Activated CD4-positive, alpha-beta T cell treated with anti-CD3 and anti-CD28 coated beads for 4 hours (primary cell): ENCODE measurements around the gene FAM240A.

Experiments used
- DNase-seq, 2 donors: peaks; one replicate each; pipeline ENCODE4 v3.0.0-alpha.2; 2020

The FAM240A gene

GRCh38 chr3:46628901-46629369 is 16.6 kb downstream of the FAM240A start:
- no peak for DNase-seq

GRCh38 chr3:46629551-46630517 is 17.5 kb downstream of the FAM240A start:
- DNase-seq, result peak; percentile 70 to 72

- no peak for DNase-seq
Measured at GRCh38 chr3:46632792-46633191, 20.5 kb downstream of the FAM240A start.

- no peak for DNase-seq
Measured at GRCh38 chr3:46634856-46635255, 22.5 kb downstream of the FAM240A start.

GRCh38 chr3:46639221-46639620 is 26.9 kb downstream of the FAM240A start:
- no peak for DNase-seq

- DNase-seq, result no peak
Measured at GRCh38 chr3:46640927-46641326, 28.6 kb downstream of the FAM240A start.

GRCh38 chr3:46642971-46643370 is 30.6 kb downstream of the FAM240A start:
- no peak for DNase-seq

GRCh38 chr3:46643701-46644100 is 31.4 kb downstream of the FAM240A start:
- DNase-seq, result no peak

GRCh38 chr3:46646700-46647099 is 34.4 kb downstream of the FAM240A start:
- no peak for DNase-seq

GRCh38 chr3:46648096-46648495 is 35.8 kb downstream of the FAM240A start:
- DNase-seq, result no peak

- no peak for DNase-seq
Measured at GRCh38 chr3:46649436-46649835, 37.1 kb downstream of the FAM240A start.

GRCh38 chr3:46651084-46651483 is 38.8 kb downstream of the FAM240A start:
- DNase-seq, result no peak

GRCh38 chr3:46655271-46655670 is 42.9 kb downstream of the FAM240A start:
- DNase-seq, result no peak

- DNase-seq, result no peak
Measured at GRCh38 chr3:46656778-46657556, 44.6 kb downstream of the FAM240A start.

GRCh38 chr3:46659285-46659684 is 47.0 kb downstream of the FAM240A start:
- DNase-seq, result no peak

- DNase-seq, result no peak
Measured at GRCh38 chr3:46660003-46660402, 47.7 kb downstream of the FAM240A start.

GRCh38 chr3:46660543-46661523 is 48.5 kb downstream of the FAM240A start:
- DNase-seq, result no peak

GRCh38 chr3:46661776-46662766 is 49.7 kb downstream of the FAM240A start:
- DNase-seq, result no peak

- DNase-seq, result no peak
Measured at GRCh38 chr3:46662771-46663551, 50.6 kb downstream of the FAM240A start.

GRCh38 chr3:46663591-46664135 is 51.3 kb downstream of the FAM240A start:
- DNase-seq, result no peak
